B cell (primary cell): ENCODE measurements around the gene SPRR3. TPM values are rescaled to one million over a fixed set of nuclear protein-coding genes. Genes with fewer than 3 reads are reported as not detected.

Source experiments
- ATAC-seq: fragments of 200-7000 bp; cut with Tn5 transposase; one replicate; pipeline ENCODE4 v1.10.0; 2021; ENCODE audit warnings: low read depth, mild to moderate bottlenecking, moderate number of reproducible peaks, moderate library complexity
- CTCF ChIA-PET: fragments of 350-600 bp; sonication (Branson Sonifier 250); formaldehyde crosslinking; loops from one replicate; lab custom pipeline; 2021; ENCODE audit warnings: antibody characterized with exemption, inconsistent platforms; lab: Charles Lee
- POLR2A ChIA-PET: fragments of 350-600 bp; sonication (Branson Sonifier 250); formaldehyde crosslinking; loops from one replicate; lab custom pipeline; 2021; ENCODE audit warnings: antibody characterized with exemption; lab: Charles Lee
- DNase-seq: peaks from one replicate; pipeline ENCODE4 v3.0.0; 2013
- H2AFZ ChIP-seq: 2 replicates; pipeline ENCODE4 v1.6.1; 2012; ENCODE audit warnings: mild to moderate bottlenecking, low read depth, low read length; ENCODE audit not compliant: insufficient read depth, poor library complexity, severe bottlenecking
- H3K27ac ChIP-seq, 2 donors: 1 replicate in 1 of 2; 2 replicates in 1 of 2; pipeline ENCODE4 v1.5.1; 2012 to 2013; ENCODE audit warnings: low read length in 2 of 2, mild to moderate bottlenecking in 2 of 2, moderate library complexity in 1 of 2
- H3K27me3 ChIP-seq, 4 experiments: fragments of 200-600 bp in 1 of 4; sonication (generic) in 1 of 4; replicated peaks in 1 of 4; 1 replicate in 2 of 4; 2 replicates in 2 of 4; pipeline versions ENCODE4 v1.6.1 to v1.7.0; 2013 to 2016; ENCODE audit warnings: low read length in 3 of 4, mild to moderate bottlenecking in 2 of 4, mixed read lengths in 1 of 4, moderate library complexity in 1 of 4; ENCODE audit not compliant: insufficient read depth in 4 of 4, control insufficient read depth in 3 of 4; ENCODE audit errors: control extremely low read depth in 1 of 4
- H3K36me3 ChIP-seq, 2 experiments: replicated peaks in 1 of 2; 1 replicate in 1 of 2; 2 replicates in 1 of 2; pipeline versions ENCODE4 v1.6.1 to v1.7.1; 2013; ENCODE audit warnings: low read length in 1 of 2; ENCODE audit not compliant: insufficient read depth in 2 of 2, control insufficient read depth in 1 of 2; ENCODE audit errors: control extremely low read depth in 1 of 2, extremely low read depth in 1 of 2
- H3K4me1 ChIP-seq, 2 donors: fragments of 200-600 bp in 1 of 2; sonication (generic) in 1 of 2; 1 replicate in 1 of 2; 2 replicates in 1 of 2; pipeline versions ENCODE4 v1.5.1 to v1.6.1; 2013 to 2017; ENCODE audit warnings: low read length in 2 of 2; ENCODE audit not compliant: control insufficient read depth in 2 of 2, insufficient read depth in 2 of 2
- H3K4me2 ChIP-seq: replicated peaks from 2 replicates; pipeline ENCODE3; 2012; ENCODE audit warnings: mild to moderate bottlenecking, low read depth, low read length; ENCODE audit not compliant: poor library complexity, severe bottlenecking
- H3K4me3 ChIP-seq, 5 experiments: fragments of 200-600 bp in 1 of 5; sonication (generic) in 1 of 5; 1 replicate in 3 of 5; 2 replicates in 2 of 5; pipeline versions ENCODE4 v1.5.1 to v1.7.0; 2011 to 2016; ENCODE audit warnings: low read length in 4 of 5, mild to moderate bottlenecking in 4 of 5, low read depth in 2 of 5, control low read depth in 1 of 5, moderate library complexity in 1 of 5; ENCODE audit not compliant: insufficient read depth in 1 of 5; ENCODE audit errors: control extremely low read depth in 1 of 5, extremely low read depth in 1 of 5
- H3K79me2 ChIP-seq: fragments of 200-600 bp; sonication (generic); one replicate; pipeline ENCODE4 v1.6.0; 2016; ENCODE audit warnings: low read length; ENCODE audit not compliant: control insufficient read depth, insufficient read depth
- H3K9ac ChIP-seq: fragments of 200-600 bp; sonication (generic); 2 replicates; pipeline ENCODE4 v1.6.1; 2017; ENCODE audit warnings: mild to moderate bottlenecking, low read length, moderate library complexity
- H3K9me3 ChIP-seq, 3 donors: one replicate each; pipeline versions ENCODE4 v1.6.1 to v1.7.1; 2013; ENCODE audit warnings: low read length in 2 of 3; ENCODE audit not compliant: control insufficient read depth in 2 of 3, insufficient read depth in 1 of 3; ENCODE audit errors: control extremely low read depth in 1 of 3
- H4K20me1 ChIP-seq: 2 replicates; pipeline ENCODE4 v1.6.0; 2012; ENCODE audit warnings: mild to moderate bottlenecking, low read length; ENCODE audit not compliant: insufficient read depth, control insufficient read depth, poor library complexity, severe bottlenecking
- H3K27ac Mint-ChIP-seq: one replicate; pipeline ENCODE4 v1.8.0; 2021; ENCODE audit warnings: mixed read lengths
- H3K27me3 Mint-ChIP-seq: one replicate; pipeline ENCODE4 v1.8.0; 2021; ENCODE audit warnings: mixed read lengths
- H3K4me1 Mint-ChIP-seq: one replicate; pipeline ENCODE4 v1.8.0; 2021; ENCODE audit warnings: mixed read lengths
- H3K4me3 Mint-ChIP-seq: one replicate; pipeline ENCODE4 v1.8.0; 2021; ENCODE audit warnings: mixed read lengths
- H3K9me3 Mint-ChIP-seq: one replicate; pipeline ENCODE4 v1.8.0; 2022; ENCODE audit warnings: mixed read lengths; ENCODE audit not compliant: insufficient read depth
- EZH2 ChIP-seq: IDR thresholded peaks from 2 replicates; pipeline ENCODE4 v1.6.1; 2012; ENCODE audit warnings: borderline replicate concordance, low read depth, mild to moderate bottlenecking, moderate library complexity, low read length; ENCODE audit not compliant: insufficient read depth, poor library complexity, severe bottlenecking
- WGBS: methylation state at CpG from one replicate; pipeline ENCODE4 v1.1.5; 2013; ENCODE audit warnings: missing lambda C conversion rate; ENCODE audit not compliant: insufficient coverage; 5-methylcytosine and 5-hydroxymethylcytosine counted together
- intact Hi-C: fragments of 100-400 bp; cut with micrococcal nuclease; formaldehyde crosslinking; loops from one replicate; pipeline ENCODE4 v1.10.0; 2022
- polyA plus RNA-seq: library from polyadenylated mRNA; depleted of rRNA; stranded (reverse); fragments of >200 nt; gene quantifications from 2 replicates; pipeline ENCODE4 v1.2.3, GENCODE V29; 2012
- total RNA-seq, 2 donors: library from RNA; stranded (reverse); fragments of 120-200 nt in 1 of 2; gene quantifications; 1 replicate in 1 of 2; 2 replicates in 1 of 2; pipeline versions ENCODE4 v1.2.3 to v1.2.4, GENCODE V29; 2013 to 2022
- TF ChIP-seq, protein P1 (sequence below): fragments of 200-600 bp; IDR thresholded peaks from one replicate; pipeline ENCODE4 v1.8.0; 2022; ENCODE audit warnings: antibody characterized with exemption, mild to moderate bottlenecking

Gene SPRR3
- total and polyA plus RNA-seq, 2 donors (not counting 1 experiment from before 2014, with no cell fraction given) = not detected

DNA sequence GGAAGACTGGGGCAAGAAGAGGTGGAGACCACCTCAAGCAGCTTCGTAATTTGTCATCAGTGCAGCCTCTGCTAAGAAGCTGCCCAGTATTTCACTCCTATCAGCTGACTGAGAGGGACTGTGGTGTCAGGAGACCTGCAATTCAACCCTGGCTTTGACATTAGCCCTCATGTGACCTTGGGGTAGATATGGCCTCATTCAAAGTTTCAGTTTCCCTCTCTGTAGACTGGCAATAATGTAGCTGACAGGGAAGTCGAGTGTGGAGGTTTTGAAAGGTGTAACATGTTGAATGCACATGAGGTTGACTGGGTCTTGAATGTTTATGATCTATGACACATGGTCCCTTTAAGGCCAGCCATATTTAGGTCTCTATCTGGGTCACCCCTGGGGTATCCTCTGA is 33.3 kb upstream of the SPRR3 start:
- peaks cover 0 to 5% (median 2%) of the 10 kb centered on the region in 4 experiments for H3K27me3 ChIP-seq
- ChIA-PET POLR2A (no interaction called here), CTCF (no interaction called here)
- no peak for DNase-seq
- H3K4me2 ChIP-seq = no peak overlapping the region
- 79% methylated on average over 2 of the region's 2 CpGs for WGBS
- Mint-ChIP-seq H3K27me3 (peaks cover 36% of the 10 kb centered on the region), H3K9me3 (no peaks in the 10 kb centered on the region), H3K27ac (no peak overlapping the region), H3K4me1 (no peaks in the 10 kb centered on the region), H3K4me3 (no peak overlapping the region)
- TF ChIP-seq EZH2 = no peak
- no peaks in the 10 kb centered on the region for H3K79me2 ChIP-seq
- no peaks in the 10 kb centered on the region for H3K9me3 ChIP-seq
- no peak overlapping the region for H2AFZ ChIP-seq
- no peaks in the 10 kb centered on the region for H3K4me1 ChIP-seq
- no peak overlapping the region for H3K9ac ChIP-seq
- no peaks in the 10 kb centered on the region for H4K20me1 ChIP-seq
- no peak for ATAC-seq
- H3K27ac ChIP-seq = no peak overlapping the region
- H3K4me3 ChIP-seq = no peak overlapping the region
- intact Hi-C loops = no loop called here
- no peaks in the 10 kb centered on the region for H3K36me3 ChIP-seq

DNA sequence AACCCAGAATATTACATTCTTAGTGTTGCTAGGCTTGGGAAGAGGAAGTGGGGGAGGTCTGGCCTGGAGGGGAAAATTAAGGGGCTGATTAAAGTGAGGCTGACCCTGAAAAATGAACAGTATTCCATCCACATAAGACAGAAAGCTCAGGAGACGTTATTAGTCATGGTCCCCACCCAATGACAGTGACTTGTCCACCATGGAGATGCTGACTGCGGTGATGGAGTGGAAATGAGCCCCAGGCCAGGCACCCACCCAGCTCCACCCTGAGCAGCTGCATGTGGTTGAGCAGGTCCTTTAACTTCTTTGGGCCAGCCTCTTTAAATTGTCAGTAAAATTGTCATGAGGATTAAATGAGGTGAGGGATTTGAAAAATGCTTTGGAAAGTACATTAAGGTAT is 32.5 kb upstream of the SPRR3 start:
- H2AFZ ChIP-seq = no peak overlapping the region
- intact Hi-C loops = no loop called here
- H4K20me1 ChIP-seq = no peaks in the 10 kb centered on the region
- Mint-ChIP-seq H3K4me1 (no peaks in the 10 kb centered on the region), H3K9me3 (no peaks in the 10 kb centered on the region), H3K4me3 (no peak overlapping the region), H3K27ac (no peak overlapping the region), H3K27me3 (peaks cover 36% of the 10 kb centered on the region)
- peaks cover 0 to 8% (median 2%) of the 10 kb centered on the region in 4 experiments for H3K27me3 ChIP-seq
- H3K4me2 ChIP-seq = no peak overlapping the region
- CTCF ChIA-PET = no interaction called here
- DNase-seq (no peak), ATAC-seq (no peak)
- H3K4me1 ChIP-seq = no peaks in the 10 kb centered on the region
- no peaks in the 10 kb centered on the region for H3K79me2 ChIP-seq
- no peaks in the 10 kb centered on the region for H3K36me3 ChIP-seq
- H3K9me3 ChIP-seq = no peaks in the 10 kb centered on the region
- H3K4me3 ChIP-seq = no peak overlapping the region
- no peak for TF ChIP-seq EZH2
- TF ChIP-seq, protein P1, sequence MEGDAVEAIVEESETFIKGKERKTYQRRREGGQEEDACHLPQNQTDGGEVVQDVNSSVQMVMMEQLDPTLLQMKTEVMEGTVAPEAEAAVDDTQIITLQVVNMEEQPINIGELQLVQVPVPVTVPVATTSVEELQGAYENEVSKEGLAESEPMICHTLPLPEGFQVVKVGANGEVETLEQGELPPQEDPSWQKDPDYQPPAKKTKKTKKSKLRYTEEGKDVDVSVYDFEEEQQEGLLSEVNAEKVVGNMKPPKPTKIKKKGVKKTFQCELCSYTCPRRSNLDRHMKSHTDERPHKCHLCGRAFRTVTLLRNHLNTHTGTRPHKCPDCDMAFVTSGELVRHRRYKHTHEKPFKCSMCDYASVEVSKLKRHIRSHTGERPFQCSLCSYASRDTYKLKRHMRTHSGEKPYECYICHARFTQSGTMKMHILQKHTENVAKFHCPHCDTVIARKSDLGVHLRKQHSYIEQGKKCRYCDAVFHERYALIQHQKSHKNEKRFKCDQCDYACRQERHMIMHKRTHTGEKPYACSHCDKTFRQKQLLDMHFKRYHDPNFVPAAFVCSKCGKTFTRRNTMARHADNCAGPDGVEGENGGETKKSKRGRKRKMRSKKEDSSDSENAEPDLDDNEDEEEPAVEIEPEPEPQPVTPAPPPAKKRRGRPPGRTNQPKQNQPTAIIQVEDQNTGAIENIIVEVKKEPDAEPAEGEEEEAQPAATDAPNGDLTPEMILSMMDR = no peak
- no peak overlapping the region for H3K9ac ChIP-seq
- 73% methylated on average over 2 of the region's 2 CpGs for WGBS
- H3K27ac ChIP-seq = no peak overlapping the region
- POLR2A ChIA-PET = no interaction called here
